Ovary (tissue), 3 donors: ENCODE results near the gene SRD5A3.

Experiments used
- CTCF ChIP-seq, 3 donors: fragments of 450-650 bp in 2 of 3; fragments of 200-600 bp in 1 of 3; IDR thresholded peaks; one replicate each; pipeline versions ENCODE4 v1.5.1 to v1.8.0; 2016 to 2022; ENCODE audit warnings: antibody characterized with exemption in 3 of 3, mild to moderate bottlenecking in 1 of 3
- EP300 ChIP-seq: sonication (generic); formaldehyde crosslinking; IDR thresholded peaks from one replicate; pipeline ENCODE4 v1.6.1; 2017; ENCODE audit warnings: antibody characterized with exemption
- POLR2A ChIP-seq: fragments of 450-650 bp; IDR thresholded peaks from one replicate; pipeline ENCODE4 v1.6.1; 2017; ENCODE audit warnings: antibody characterized with exemption, mild to moderate bottlenecking, moderate library complexity
- donor health status: DM: no; HTN: no; CAD: no.

GRCh38 chr4:55382488-55383003 is 36.5 kb downstream of the SRD5A3 start:
- TF ChIP-seq CTCF (IDR thresholded peaks at IDR 0.05) (no peak), EP300 (no peak), POLR2A (no peak)
